ENCODE measurements around the gene MAP2K1. TPM values are rescaled to one million over a fixed set of nuclear protein-coding genes. Genes with fewer than 3 reads are reported as not detected.

MAP2K1 gene
- total and polyA plus RNA-seq, 2 of the 4 experiments (the other 2 are of a cell fraction) = 34.7 to 37.8 TPM

DNA sequence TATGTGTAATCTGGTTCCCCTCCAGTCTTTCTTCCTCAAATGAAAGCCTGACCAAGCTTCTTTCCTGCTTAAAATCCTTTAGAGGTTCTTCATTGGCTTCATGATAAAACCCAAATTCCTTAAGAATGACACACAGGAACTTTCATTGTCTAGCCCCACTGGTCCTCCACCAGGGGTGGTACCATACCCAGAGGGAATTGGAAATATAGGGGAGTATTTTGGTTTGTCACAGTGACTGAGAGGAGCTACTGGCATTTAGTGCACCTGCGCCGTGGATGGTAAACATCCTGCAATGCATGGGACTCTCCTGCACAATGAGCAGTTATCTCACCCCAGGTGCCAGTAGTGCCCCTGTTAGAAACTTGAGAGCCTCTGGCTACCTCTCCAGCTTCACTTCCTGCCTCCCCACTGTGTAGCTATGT lies 129.2 kb downstream of the MAP2K1 start:
- H3K9me1 ChIP-seq (ENCODE audit: insufficient read depth, low read length) = no peaks in the 10 kb centered on the region
- no peak overlapping the region for H3K4ac ChIP-seq (ENCODE audit: low read depth, low read length)
- no peak overlapping the region for H3K18ac ChIP-seq (ENCODE audit: low read depth, low read length)
- H3K56ac ChIP-seq (ENCODE audit: extremely low read depth, insufficient read depth, low read length) = no peak overlapping the region
- no peak overlapping the region for H3K4me3 ChIP-seq (ENCODE audit: insufficient read depth, low read depth, low read length)
- WGBS, 2 experiments (ENCODE audit: extremely low coverage in 2 of 2, insufficient read length in 1 of 2) = no CpG with 5 or more reads among the region's 2 CpGs
- peaks cover 0 to 15% of the 10 kb centered on the region in 2 experiments; a peak in 2 of 4 replicates for H3K79me1 ChIP-seq (ENCODE audit: low read depth in 1 of 2, low read length in 2 of 2)
- no peak overlapping the region for H4K8ac ChIP-seq (ENCODE audit: low read depth in 2 of 2, low read length in 2 of 2)
- intact Hi-C loops (cut with micrococcal nuclease) = no loop called here
- TF ChIP-seq CTCF (conservative IDR thresholded peaks at IDR 0.05; ENCODE audit: low read depth, low read length) = no peak
- H3K36me3 ChIP-seq (ENCODE audit: control insufficient read depth, insufficient read depth, low read length) = peaks cover 10% of the 10 kb centered on the region
- H3K4me1 ChIP-seq (ENCODE audit: control insufficient read depth, insufficient read depth, low read length) = no peaks in the 10 kb centered on the region
- CTCF ChIA-PET = no interaction called here
- no peak overlapping the region for H2BK120ac ChIP-seq (ENCODE audit: low read depth, low read length)
- no TSS peak for BruUV-seq (replicated peaks)
- H3K27ac ChIP-seq (ENCODE audit: insufficient read depth, low read length) = no peak overlapping the region
- H2BK20ac ChIP-seq (ENCODE audit: low read depth, low read length) = no peak overlapping the region
- no peak overlapping the region for H3K9ac ChIP-seq (ENCODE audit: low read depth, low read length)
- no peaks in the 10 kb centered on the region for H3K9me3 ChIP-seq (ENCODE audit: control insufficient read depth, insufficient read depth, low read length)
- H2BK15ac ChIP-seq (ENCODE audit: low read depth, low read length) = no peak overlapping the region
- in situ Hi-C loops (cut with MboI; ENCODE audit: low sequenced_read_pairs) = no loop called here
- no peak overlapping the region for H3K23ac ChIP-seq (ENCODE audit: low read depth, low read length)
- H2AK9ac ChIP-seq (replicated peaks; ENCODE audit: low read depth, low read length, poor library complexity) = peak overlapping the region; percentile 23
- H2AK5ac ChIP-seq (ENCODE audit: low read depth, low read length) = no peak overlapping the region
- ATAC-seq (ENCODE audit: low read depth) (no peak), DNase-seq (no peak)
- H3K4me2 ChIP-seq (ENCODE audit: low read depth, low read length) = no peak overlapping the region
- no peaks in the 10 kb centered on the region for H4K20me1 ChIP-seq (ENCODE audit: insufficient read depth, low read length)
- H2BK5ac ChIP-seq (ENCODE audit: low read depth, low read length, poor library complexity, severe bottlenecking) = no peak overlapping the region
- H2AFZ ChIP-seq (replicated peaks; ENCODE audit: low read length, poor library complexity) = no peak overlapping the region
- dilution Hi-C loops (cut with HindIII; ENCODE audit: low sequenced_read_pairs, unreplicated experiment) = no loop called here
- no peak overlapping the region for H4K91ac ChIP-seq (ENCODE audit: insufficient read depth, low read depth, low read length)
- no peak overlapping the region for H4K5ac ChIP-seq (ENCODE audit: low read depth, low read length)
- H3K27me3 ChIP-seq (ENCODE audit: control insufficient read depth, insufficient read depth, low read length) = no peaks in the 10 kb centered on the region
- no peak overlapping the region for H3K14ac ChIP-seq (replicated peaks; ENCODE audit: low read depth, low read length)
- POLR2A ChIA-PET (ENCODE audit: unreplicated experiment) = no interaction called here

Data from IMR-90 (cell line).